SH-SY5Y (cell line): ENCODE data around the gene ENAH.

Experiments
- GATA2 ChIP-seq: IDR thresholded peaks from 2 replicates; pipeline ENCODE4 v1.6.1; 2011; ENCODE audit warnings: mild to moderate bottlenecking, low read depth, low read length
- GATA3 ChIP-seq: IDR thresholded peaks from 2 replicates; pipeline ENCODE4 v1.6.1; 2011; ENCODE audit warnings: low read depth, mild to moderate bottlenecking, low read length, moderate library complexity

DNA sequence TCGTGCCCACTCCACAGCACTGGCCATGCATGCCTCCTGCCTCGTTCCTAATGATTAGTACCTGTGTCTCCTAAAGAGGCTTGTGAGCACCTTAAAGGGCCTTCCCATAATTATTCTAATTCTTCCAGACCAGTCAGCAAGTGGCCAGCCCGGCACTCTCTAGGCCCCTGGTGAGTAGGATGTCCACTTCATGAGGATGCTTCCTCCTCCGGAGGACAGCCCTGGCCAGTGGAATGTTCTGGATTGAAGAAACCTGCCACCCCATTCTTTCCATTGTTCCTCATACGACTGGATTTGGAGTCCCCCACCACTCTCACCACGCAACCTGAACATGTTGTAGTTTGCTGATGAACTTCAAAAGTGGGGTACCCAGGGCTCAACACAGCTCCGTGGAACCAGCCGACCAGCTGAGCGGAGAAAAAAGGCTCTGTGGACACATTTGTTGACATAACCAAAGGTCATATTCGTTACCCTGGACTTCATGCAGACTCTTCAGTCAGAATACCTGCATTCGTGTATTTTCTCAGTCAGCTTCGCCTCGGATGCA, 178.4 kb downstream of the ENAH start:
- TF ChIP-seq GATA2, result no peak
- TF ChIP-seq GATA3, result no peak
